Natural killer cell treated with Interleukin-12 subunit alpha and Interleukin-12 subunit beta and Interleukin-15 and Interleukin-18, amount 100 ng/mL, for 72 hours (primary cell): ENCODE results near the gene GPX4. TPM values are rescaled to one million over a fixed set of nuclear protein-coding genes. Genes with fewer than 3 reads are reported as not detected.
"Not testable (repeated sequence)": the region's sequence is repeated elsewhere in the genome, so short reads cannot be mapped to it uniquely, and the experiment has no call there.

Experiments
- ATAC-seq, 2 donors: fragments of 150-1000 bp; cut with Tn5 transposase in 1 of 2; sonication (Bioruptor Pico), chemical (Tn5 transposase) in 1 of 2; 2 replicates each; pipeline ENCODE4 v1.10.0; 2021
- DNase-seq: peaks from one replicate; pipeline ENCODE4 v3.0.0; 2022; ENCODE audit warnings: low spot score
- H3K27ac Mint-ChIP-seq, 2 donors: 1 replicate in 1 of 2; 2 replicates in 1 of 2; pipeline ENCODE4 v1.8.0; 2022; ENCODE audit warnings: mixed read lengths in 2 of 2, mild to moderate bottlenecking in 1 of 2, moderate library complexity in 1 of 2
- H3K27me3 Mint-ChIP-seq, 2 donors: 1 replicate in 1 of 2; 2 replicates in 1 of 2; pipeline ENCODE4 v1.8.0; 2022; ENCODE audit warnings: mixed read lengths in 2 of 2
- H3K36me3 Mint-ChIP-seq: one replicate; pipeline ENCODE4 v1.8.0; 2022; ENCODE audit warnings: mixed read lengths
- H3K4me1 Mint-ChIP-seq, 2 donors: 1 replicate in 1 of 2; 2 replicates in 1 of 2; pipeline ENCODE4 v1.8.0; 2022; ENCODE audit warnings: low read depth in 2 of 2, mixed read lengths in 2 of 2, mild to moderate bottlenecking in 1 of 2
- H3K4me3 Mint-ChIP-seq: one replicate; pipeline ENCODE4 v1.8.0; 2022; ENCODE audit warnings: mixed read lengths
- H3K9me3 Mint-ChIP-seq: 2 replicates; pipeline ENCODE4 v1.8.0; 2022; ENCODE audit warnings: mixed read lengths
- total RNA-seq, 2 donors: library from RNA; stranded (reverse); gene quantifications; one replicate each; pipeline ENCODE4 v1.2.3, GENCODE V29; 2022

The GPX4 gene
- total RNA-seq, 2 donors from 2014 or later = 86.4 to 174 TPM

DNA sequence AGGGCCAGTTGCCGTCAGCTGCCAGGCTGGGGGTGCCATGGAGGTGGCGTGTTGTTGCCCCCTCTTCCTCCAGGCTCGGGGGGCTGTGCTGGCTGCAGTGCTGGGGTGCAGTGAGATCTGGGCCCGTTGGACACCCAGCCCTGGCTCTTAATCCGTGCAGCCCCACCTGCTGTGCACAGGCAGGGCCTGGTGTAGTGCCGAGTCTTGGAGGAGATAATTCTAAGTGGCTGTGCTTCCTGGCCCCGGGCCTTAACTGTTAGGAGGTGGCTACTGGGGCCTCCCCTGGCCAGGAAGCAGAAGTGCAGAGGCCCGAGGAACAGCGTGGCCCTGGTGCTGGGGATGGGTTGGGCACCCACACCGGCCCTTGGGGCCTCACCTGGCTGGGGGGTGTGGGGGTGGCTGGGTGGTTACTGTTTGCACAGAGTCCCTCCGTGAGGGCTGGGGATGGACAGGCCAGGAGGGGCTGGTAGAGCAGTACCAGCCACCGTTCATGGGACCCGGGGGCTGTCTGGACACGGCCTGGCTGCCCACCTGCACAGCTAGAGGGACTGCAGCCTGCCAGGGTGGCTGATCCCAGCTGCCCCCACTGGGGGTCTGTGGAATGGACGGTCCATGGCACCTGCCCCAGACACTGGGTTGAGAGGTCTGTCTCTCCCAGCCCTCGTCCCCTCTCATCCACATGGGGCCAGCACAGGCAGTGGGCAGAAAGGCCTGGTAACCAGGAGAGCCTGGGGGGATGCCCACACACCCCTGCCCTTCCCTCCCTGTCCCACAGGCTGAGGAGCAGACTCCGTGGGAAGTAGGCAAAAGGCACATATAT lies 3.3 kb downstream of the GPX4 start:
- ATAC-seq (no peak), DNase-seq (no peak)
- H3K27ac Mint-ChIP-seq = no peak overlapping the region
- no peaks in the 10 kb centered on the region for H3K27me3 Mint-ChIP-seq
- H3K36me3 Mint-ChIP-seq = no peaks in the 10 kb centered on the region
- H3K4me3 Mint-ChIP-seq = no peak overlapping the region
- H3K4me1 Mint-ChIP-seq = peaks cover 6% of the 10 kb centered on the region in 2 donors
- H3K9me3 Mint-ChIP-seq = no peaks in the 10 kb centered on the region

DNA sequence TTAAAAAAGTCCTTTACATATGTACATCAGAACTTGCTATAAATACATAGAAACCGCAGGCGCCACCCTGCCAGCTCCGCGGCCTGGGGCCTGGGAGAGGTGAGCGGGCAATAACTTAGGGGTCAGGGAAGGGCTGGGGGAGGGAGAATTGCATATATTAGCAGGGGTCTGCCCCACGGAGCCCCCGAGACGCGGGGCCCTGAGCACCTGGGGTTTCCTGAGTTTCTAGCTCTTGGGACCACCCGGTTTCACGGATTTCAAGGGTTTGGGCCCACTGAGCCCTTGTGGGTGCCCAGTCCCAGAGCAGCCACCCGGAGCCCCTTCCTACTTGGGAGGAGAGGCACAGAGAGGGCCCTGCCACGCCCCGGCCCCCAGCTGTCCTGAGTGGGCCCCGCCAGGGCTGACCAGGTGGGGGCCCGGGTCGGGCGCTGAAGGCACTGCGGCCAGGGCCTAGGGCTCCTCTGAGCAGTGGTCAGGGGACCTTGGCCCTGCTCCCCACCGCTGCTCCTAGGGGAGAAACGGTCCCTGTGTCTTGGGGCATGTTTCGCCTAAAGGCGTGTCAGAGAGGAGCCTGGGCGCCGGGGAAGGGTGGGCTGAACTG lies 4.0 kb downstream of the GPX4 start:
- H3K4me1 Mint-ChIP-seq = peaks cover 2 to 3% of the 10 kb centered on the region in 2 donors
- DNase-seq (no peak), ATAC-seq (no peak)
- no peak overlapping the region for H3K27ac Mint-ChIP-seq
- no peaks in the 10 kb centered on the region for H3K27me3 Mint-ChIP-seq
- H3K36me3 Mint-ChIP-seq = no peaks in the 10 kb centered on the region
- no peaks in the 10 kb centered on the region for H3K9me3 Mint-ChIP-seq
- no peak overlapping the region for H3K4me3 Mint-ChIP-seq

DNA sequence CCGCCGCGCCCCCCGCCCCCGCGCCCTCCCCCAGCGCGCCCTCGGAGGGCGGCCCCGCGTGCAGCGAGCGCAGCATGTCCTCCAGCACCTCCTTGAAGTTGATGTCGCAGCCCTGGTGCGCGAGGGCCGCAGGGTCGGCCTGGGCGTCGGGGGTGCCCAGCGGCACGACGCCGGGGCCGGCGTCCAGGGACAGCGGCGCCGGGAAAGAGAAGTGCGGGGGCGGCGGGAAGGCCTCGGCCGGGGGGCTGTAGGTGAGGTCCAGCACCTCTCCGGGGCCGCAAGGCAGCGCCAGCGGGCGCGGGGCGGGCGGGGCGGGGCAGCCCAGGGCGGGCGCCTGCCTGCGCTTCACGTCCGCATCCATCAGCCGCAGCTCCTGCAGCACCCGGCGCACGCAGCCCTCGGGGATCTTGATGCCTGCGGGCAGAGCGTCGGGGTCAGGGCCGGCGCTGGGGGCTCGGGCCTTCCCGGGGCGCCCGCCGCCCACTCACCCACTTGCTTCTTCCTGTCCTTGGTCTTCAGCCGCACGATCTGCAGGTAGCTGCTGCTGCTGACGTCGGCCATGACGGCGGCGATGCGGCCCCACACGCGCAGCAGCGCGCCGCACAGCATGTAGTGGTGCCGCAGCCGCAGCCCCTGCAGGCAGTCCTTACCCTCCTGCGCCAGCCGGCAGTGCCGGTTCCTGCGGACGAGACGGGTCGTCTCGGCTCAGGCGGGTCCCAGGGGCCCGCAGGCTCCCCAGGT lies 4.7 kb downstream of the GPX4 start:
- H3K4me1 Mint-ChIP-seq = no peaks in the 10 kb centered on the region
- H3K27ac Mint-ChIP-seq = no peak overlapping the region
- no peak overlapping the region for H3K4me3 Mint-ChIP-seq
- H3K27me3 Mint-ChIP-seq = no peaks in the 10 kb centered on the region
- DNase-seq (no peak), ATAC-seq (no peak)
- H3K36me3 Mint-ChIP-seq = no peaks in the 10 kb centered on the region
- H3K9me3 Mint-ChIP-seq = no peaks in the 10 kb centered on the region

GRCh38 chr19:1109032-1109551 lies 5.3 kb downstream of the GPX4 start:
- DNase-seq = no peak
- H3K4me3 Mint-ChIP-seq = no peak overlapping the region
- no peaks in the 10 kb centered on the region for H3K4me1 Mint-ChIP-seq
- no peak overlapping the region for H3K27ac Mint-ChIP-seq
- no peaks in the 10 kb centered on the region for H3K27me3 Mint-ChIP-seq
- H3K9me3 Mint-ChIP-seq = no peaks in the 10 kb centered on the region
- ATAC-seq = no peak
- H3K36me3 Mint-ChIP-seq = no peaks in the 10 kb centered on the region

GRCh38 chr19:1109697-1110671 lies 6.2 kb downstream of the GPX4 start:
- no peak overlapping the region for H3K4me3 Mint-ChIP-seq
- no peaks in the 10 kb centered on the region for H3K9me3 Mint-ChIP-seq
- H3K36me3 Mint-ChIP-seq = no peaks in the 10 kb centered on the region
- no peaks in the 10 kb centered on the region for H3K4me1 Mint-ChIP-seq
- H3K27me3 Mint-ChIP-seq = no peaks in the 10 kb centered on the region
- DNase-seq = no peak
- ATAC-seq = no peak
- H3K27ac Mint-ChIP-seq = no peak overlapping the region

GRCh38 chr19:1110809-1111640 lies 7.2 kb downstream of the GPX4 start:
- no peaks in the 10 kb centered on the region for H3K4me1 Mint-ChIP-seq
- H3K27me3 Mint-ChIP-seq = no peaks in the 10 kb centered on the region
- H3K27ac Mint-ChIP-seq = no peak overlapping the region
- no peak overlapping the region for H3K4me3 Mint-ChIP-seq
- no peak for ATAC-seq
- no peaks in the 10 kb centered on the region for H3K9me3 Mint-ChIP-seq
- H3K36me3 Mint-ChIP-seq = no peaks in the 10 kb centered on the region
- DNase-seq = no peak

DNA sequence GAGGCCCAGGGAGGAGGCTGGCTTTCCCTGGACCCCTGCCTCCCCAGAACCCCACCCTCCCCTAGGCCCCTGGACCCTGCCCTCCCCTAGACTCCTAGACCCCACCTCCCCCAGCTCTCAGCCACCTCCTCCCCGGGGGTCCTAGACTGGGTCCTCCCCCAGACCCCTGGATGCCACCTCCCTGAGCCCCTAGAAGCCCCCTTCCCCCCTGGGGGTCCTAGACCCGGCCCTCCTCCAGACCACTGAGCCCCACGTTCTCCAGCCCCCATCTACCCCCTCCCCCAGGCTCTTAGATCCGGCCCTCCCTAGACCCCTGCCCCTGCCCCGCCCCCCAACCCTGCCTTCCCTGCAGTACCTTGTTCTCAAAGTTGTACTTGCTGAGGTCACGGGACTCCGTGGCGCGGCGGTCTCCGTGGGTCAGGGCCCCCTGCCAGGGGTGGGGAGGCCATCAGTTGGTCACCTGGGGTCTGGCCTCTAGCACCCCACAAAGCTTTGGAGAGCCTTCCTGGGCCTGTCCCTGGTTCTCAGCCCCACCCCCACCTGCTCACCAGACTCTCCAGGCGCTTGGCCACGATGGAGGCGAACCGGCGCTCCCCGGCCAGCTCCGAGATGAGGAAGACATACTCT lies 8.0 kb downstream of the GPX4 start:
- no peaks in the 10 kb centered on the region for H3K4me1 Mint-ChIP-seq
- no peaks in the 10 kb centered on the region for H3K36me3 Mint-ChIP-seq
- no peaks in the 10 kb centered on the region for H3K27me3 Mint-ChIP-seq
- no peak overlapping the region for H3K27ac Mint-ChIP-seq
- H3K4me3 Mint-ChIP-seq = no peak overlapping the region
- ATAC-seq (no peak), DNase-seq (no peak)
- no peaks in the 10 kb centered on the region for H3K9me3 Mint-ChIP-seq

GRCh38 chr19:1112268-1113029 lies 8.7 kb downstream of the GPX4 start:
- no peak for DNase-seq
- Mint-ChIP-seq H3K36me3 (no peaks in the 10 kb centered on the region), H3K4me3 (no peak overlapping the region), H3K27me3 (no peaks in the 10 kb centered on the region), H3K4me1 (no peaks in the 10 kb centered on the region), H3K27ac (no peak overlapping the region), H3K9me3 (no peaks in the 10 kb centered on the region)
- no peak for ATAC-seq

DNA sequence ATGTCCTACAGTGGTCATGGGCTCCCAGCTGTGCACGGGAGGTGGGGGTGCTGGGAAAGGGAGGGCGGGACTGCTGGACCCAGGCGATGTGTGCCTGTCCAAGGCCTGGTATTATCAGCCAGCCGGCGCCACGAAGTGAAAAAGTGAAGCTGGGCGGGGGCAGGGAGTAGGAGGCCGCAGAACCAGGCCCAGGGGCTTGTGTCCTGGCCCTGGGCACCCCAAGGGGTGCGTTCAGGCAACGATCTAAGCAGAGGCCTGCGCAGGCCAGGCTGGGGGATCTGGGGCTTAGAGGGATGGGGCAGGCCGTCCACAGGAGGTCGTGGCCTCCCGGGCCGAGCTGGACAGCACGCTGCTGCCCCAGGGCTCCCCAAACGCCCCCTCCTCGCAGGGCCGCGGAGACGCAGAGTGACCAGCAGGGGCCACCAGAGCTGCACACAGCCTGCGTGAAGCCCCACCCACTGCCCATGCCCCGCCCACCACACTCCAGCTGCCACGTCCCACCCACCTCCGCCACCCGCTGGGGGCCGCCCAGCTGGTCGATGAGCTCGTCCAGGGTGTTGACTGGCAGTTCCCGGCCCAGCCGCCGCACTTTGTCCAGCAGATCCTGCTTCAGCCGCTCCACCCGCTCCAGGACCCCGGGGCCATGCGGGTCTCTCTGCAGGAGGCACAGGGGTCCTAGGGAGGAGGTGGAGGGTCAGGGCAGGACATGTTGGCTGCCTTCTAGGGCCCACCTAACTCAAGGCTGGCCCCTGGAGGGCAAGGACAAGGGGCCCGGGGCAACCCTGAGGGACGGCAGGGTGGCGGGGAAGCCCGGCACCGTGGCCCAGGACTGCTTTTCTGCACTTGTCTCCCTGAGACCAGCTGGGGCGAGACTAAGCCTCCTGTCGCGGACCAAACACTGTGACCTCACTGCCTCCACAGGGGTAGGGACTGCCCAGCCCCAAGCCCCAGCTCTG lies 9.5 kb downstream of the GPX4 start:
- Mint-ChIP-seq H3K27ac (no peak overlapping the region), H3K9me3 (no peaks in the 10 kb centered on the region), H3K27me3 (no peaks in the 10 kb centered on the region), H3K36me3 (no peaks in the 10 kb centered on the region), H3K4me1 (no peaks in the 10 kb centered on the region), H3K4me3 (no peak overlapping the region)
- peak; percentile 90 to 92 for ATAC-seq
- peak; percentile 89 for DNase-seq

- DNase-seq = no peak
- no peak overlapping the region for H3K4me3 Mint-ChIP-seq
- H3K4me1 Mint-ChIP-seq = no peaks in the 10 kb centered on the region
- H3K9me3 Mint-ChIP-seq = no peaks in the 10 kb centered on the region
- H3K27ac Mint-ChIP-seq = no peak overlapping the region
- H3K27me3 Mint-ChIP-seq = no peaks in the 10 kb centered on the region
- ATAC-seq = no peak
- no peaks in the 10 kb centered on the region for H3K36me3 Mint-ChIP-seq
These were observed 10.2 kb downstream of the GPX4 start for GRCh38 chr19:1113986-1114483.

- H3K27me3 Mint-ChIP-seq, ATAC-seq, H3K27ac Mint-ChIP-seq, H3K9me3 Mint-ChIP-seq, H3K4me1 Mint-ChIP-seq, H3K4me3 Mint-ChIP-seq, DNase-seq, H3K36me3 Mint-ChIP-seq: not testable (repeated sequence)
These were observed 10.9 kb downstream of the GPX4 start for GRCh38 chr19:1114728-1115127.
